Karpas-422 (cell line): Measurements from ENCODE around the gene COL1A1. TPM values are rescaled to one million over a fixed set of nuclear protein-coding genes. Genes with fewer than 3 reads are reported as not detected.

ENCODE experiments used
- DNase-seq: peaks from one replicate; pipeline ENCODE4 v3.0.0-alpha.2; 2015
- H2AFZ ChIP-seq: fragments of 200-600 bp; sonication (generic); 2 replicates; pipeline ENCODE4 v1.6.1; 2014; ENCODE audit warnings: antibody characterized with exemption, low read length, mixed read lengths
- H3K27ac ChIP-seq: fragments of 200-600 bp; sonication (generic); 2 replicates; pipeline ENCODE4 v1.5.1; 2014; ENCODE audit warnings: mild to moderate bottlenecking, low read length, moderate library complexity
- H3K27me3 ChIP-seq: fragments of 200-600 bp; sonication (generic); 2 replicates; pipeline ENCODE4 v1.6.1; 2014; ENCODE audit warnings: low read length, mixed read lengths
- H3K36me3 ChIP-seq: fragments of 200-600 bp; sonication (generic); 2 replicates; pipeline ENCODE4 v1.6.1; 2014; ENCODE audit warnings: low read length, mixed read lengths; ENCODE audit not compliant: insufficient read depth
- H3K4me1 ChIP-seq: fragments of 200-600 bp; sonication (generic); 2 replicates; pipeline ENCODE4 v1.6.1; 2014; ENCODE audit warnings: mild to moderate bottlenecking, low read length, mixed read lengths
- H3K4me2 ChIP-seq: fragments of 200-600 bp; sonication (generic); 2 replicates; pipeline ENCODE4 v1.6.1; 2014; ENCODE audit warnings: low read length, low read depth, mild to moderate bottlenecking; ENCODE audit not compliant: poor library complexity, severe bottlenecking
- H3K4me3 ChIP-seq: fragments of 200-600 bp; sonication (generic); 2 replicates; pipeline ENCODE4 v1.5.1; 2014; ENCODE audit warnings: mild to moderate bottlenecking, antibody characterized with exemption, low read length, mixed read lengths
- H3K79me2 ChIP-seq: fragments of 200-600 bp; sonication (generic); 2 replicates; pipeline ENCODE4 v1.6.1; 2014; ENCODE audit warnings: mild to moderate bottlenecking, low read length, mixed read lengths
- H3K9ac ChIP-seq: fragments of 200-600 bp; sonication (generic); 2 replicates; pipeline ENCODE4 v1.6.0; 2014; ENCODE audit warnings: low read length
- H3K9me2 ChIP-seq: fragments of 200-600 bp; sonication (generic), shearing (Covaris generic); replicated peaks from 2 replicates; pipeline ENCODE4 v1.6.0; 2014; ENCODE audit warnings: mild to moderate bottlenecking, low read length, moderate library complexity; ENCODE audit not compliant: insufficient read depth
- H3K9me3 ChIP-seq: fragments of 300-700, 200-600 bp; sonication (generic); 2 replicates; pipeline ENCODE4 v1.6.1; 2014; ENCODE audit warnings: low read length, mixed read lengths
- H4K20me1 ChIP-seq: fragments of 200-600 bp; sonication (generic); 2 replicates; pipeline ENCODE4 v1.6.1; 2014; ENCODE audit warnings: mild to moderate bottlenecking, antibody characterized with exemption, low read length, low read depth; ENCODE audit not compliant: insufficient read depth
- total RNA-seq: library from RNA; depleted of rRNA; stranded (reverse); fragments of >200 nt; shearing (Covaris generic); gene quantifications from 2 replicates; pipeline ENCODE4 v1.2.3, GENCODE V29; 2014; ENCODE audit warnings: low replicate concordance

The COL1A1 gene
- total RNA-seq, 1 experiment from 2014 or later: not detected

- H3K9me2 ChIP-seq: no peaks in the 10 kb centered on the region
- no peak for DNase-seq
- no peaks in the 10 kb centered on the region for H3K27me3 ChIP-seq
- no peak overlapping the region for H3K27ac ChIP-seq
- H3K9me3 ChIP-seq: no peaks in the 10 kb centered on the region
- no peaks in the 10 kb centered on the region for H4K20me1 ChIP-seq
- H3K36me3 ChIP-seq: no peaks in the 10 kb centered on the region
- H2AFZ ChIP-seq: no peak overlapping the region
- no peak overlapping the region for H3K4me2 ChIP-seq
- no peaks in the 10 kb centered on the region for H3K4me1 ChIP-seq
- no peak overlapping the region for H3K4me3 ChIP-seq
- H3K9ac ChIP-seq: no peak overlapping the region
- no peaks in the 10 kb centered on the region for H3K79me2 ChIP-seq
Observed at GRCh38 chr17:50218771-50219315, 17.4 kb upstream of the COL1A1 start.

- Histone ChIP-seq H3K4me1 (no peaks in the 10 kb centered on the region), H4K20me1 (no peaks in the 10 kb centered on the region), H3K36me3 (no peaks in the 10 kb centered on the region), H3K27ac (no peak overlapping the region), H3K79me2 (no peaks in the 10 kb centered on the region), H3K9me3 (no peaks in the 10 kb centered on the region), H3K4me2 (no peak overlapping the region), H3K9ac (no peak overlapping the region), H3K9me2 (no peaks in the 10 kb centered on the region), H3K27me3 (no peaks in the 10 kb centered on the region), H2AFZ (no peak overlapping the region), H3K4me3 (no peak overlapping the region)
- no peak for DNase-seq
Observed at GRCh38 chr17:50218071-50218759, 16.8 kb upstream of the COL1A1 start.

- Histone ChIP-seq H3K36me3 (no peaks in the 10 kb centered on the region), H3K27me3 (no peaks in the 10 kb centered on the region)
- no peak for DNase-seq
Observed at GRCh38 chr17:50217591-50217990, 16.2 kb upstream of the COL1A1 start.

GRCh38 chr17:50214976-50215760 lies 13.7 kb upstream of the COL1A1 start:
- Histone ChIP-seq H3K27me3 (no peaks in the 10 kb centered on the region), H3K9ac (no peak overlapping the region), H3K79me2 (no peaks in the 10 kb centered on the region), H3K4me3 (no peak overlapping the region), H3K9me2 (no peaks in the 10 kb centered on the region), H3K4me2 (no peak overlapping the region), H3K9me3 (no peaks in the 10 kb centered on the region), H2AFZ (no peak overlapping the region), H4K20me1 (no peaks in the 10 kb centered on the region), H3K4me1 (no peaks in the 10 kb centered on the region), H3K27ac (no peak overlapping the region), H3K36me3 (no peaks in the 10 kb centered on the region)
- no peak for DNase-seq

More at GRCh38 chr17:50217591-50217990, 16.2 kb upstream of the COL1A1 start:
- no peaks in the 10 kb centered on the region for H3K79me2 ChIP-seq
- H3K4me2 ChIP-seq: no peak overlapping the region
- H2AFZ ChIP-seq: no peak overlapping the region
- no peaks in the 10 kb centered on the region for H3K9me2 ChIP-seq
- H3K9me3 ChIP-seq: no peaks in the 10 kb centered on the region
- H4K20me1 ChIP-seq: no peaks in the 10 kb centered on the region
- H3K9ac ChIP-seq: no peak overlapping the region
- no peak overlapping the region for H3K27ac ChIP-seq
- H3K4me1 ChIP-seq: no peaks in the 10 kb centered on the region
- H3K4me3 ChIP-seq: no peak overlapping the region

- Histone ChIP-seq H3K4me2 (no peak overlapping the region), H3K9me2 (no peaks in the 10 kb centered on the region), H3K9ac (no peak overlapping the region), H3K27ac (no peak overlapping the region), H3K4me3 (no peak overlapping the region), H3K4me1 (no peaks in the 10 kb centered on the region), H4K20me1 (no peaks in the 10 kb centered on the region), H3K79me2 (no peaks in the 10 kb centered on the region), H3K36me3 (no peaks in the 10 kb centered on the region), H3K9me3 (no peaks in the 10 kb centered on the region), H2AFZ (no peak overlapping the region), H3K27me3 (no peaks in the 10 kb centered on the region)
- DNase-seq: no peak
Observed at GRCh38 chr17:50213026-50214022, 11.9 kb upstream of the COL1A1 start.

- DNase-seq: no peak
- Histone ChIP-seq H3K9me3 (no peaks in the 10 kb centered on the region), H3K9me2 (no peaks in the 10 kb centered on the region), H4K20me1 (no peaks in the 10 kb centered on the region), H3K4me3 (no peak overlapping the region), H3K79me2 (no peaks in the 10 kb centered on the region), H3K36me3 (no peaks in the 10 kb centered on the region), H3K9ac (no peak overlapping the region), H3K4me1 (no peaks in the 10 kb centered on the region), H3K4me2 (no peak overlapping the region), H3K27me3 (no peaks in the 10 kb centered on the region), H2AFZ (no peak overlapping the region), H3K27ac (no peak overlapping the region)
Observed at GRCh38 chr17:50212121-50212843, 10.9 kb upstream of the COL1A1 start.

- no peaks in the 10 kb centered on the region for H3K27me3 ChIP-seq
- H4K20me1 ChIP-seq: no peaks in the 10 kb centered on the region
- no peak overlapping the region for H3K4me3 ChIP-seq
- no peak overlapping the region for H2AFZ ChIP-seq
- no peaks in the 10 kb centered on the region for H3K9me2 ChIP-seq
- H3K36me3 ChIP-seq: no peaks in the 10 kb centered on the region
- H3K79me2 ChIP-seq: no peaks in the 10 kb centered on the region
- H3K4me2 ChIP-seq: no peak overlapping the region
- H3K4me1 ChIP-seq: no peaks in the 10 kb centered on the region
- H3K9ac ChIP-seq: no peak overlapping the region
- no peak overlapping the region for H3K27ac ChIP-seq
- H3K9me3 ChIP-seq: no peaks in the 10 kb centered on the region
- no peak for DNase-seq
Observed at GRCh38 chr17:50211249-50212120, 10.1 kb upstream of the COL1A1 start.
